HL-60/S4 treated with phorbol 12-myristate 13-acetate at 8.2 ng/mL for 4 days and 3 days (cell line): ENCODE data around the gene PYM1.
"Not testable (repeated sequence)": the region's sequence is repeated elsewhere in the genome, so short reads cannot be mapped to it uniquely, and the experiment has no call there.

Source experiments
- in situ Hi-C: fragments of 300-500 bp; cut with MboI; formaldehyde crosslinking; loops from 2 replicates; pipeline ENCODE4 v1.15.0; 2022; ENCODE audit warnings: low sequenced_read_pairs

PYM1 gene

DNA sequence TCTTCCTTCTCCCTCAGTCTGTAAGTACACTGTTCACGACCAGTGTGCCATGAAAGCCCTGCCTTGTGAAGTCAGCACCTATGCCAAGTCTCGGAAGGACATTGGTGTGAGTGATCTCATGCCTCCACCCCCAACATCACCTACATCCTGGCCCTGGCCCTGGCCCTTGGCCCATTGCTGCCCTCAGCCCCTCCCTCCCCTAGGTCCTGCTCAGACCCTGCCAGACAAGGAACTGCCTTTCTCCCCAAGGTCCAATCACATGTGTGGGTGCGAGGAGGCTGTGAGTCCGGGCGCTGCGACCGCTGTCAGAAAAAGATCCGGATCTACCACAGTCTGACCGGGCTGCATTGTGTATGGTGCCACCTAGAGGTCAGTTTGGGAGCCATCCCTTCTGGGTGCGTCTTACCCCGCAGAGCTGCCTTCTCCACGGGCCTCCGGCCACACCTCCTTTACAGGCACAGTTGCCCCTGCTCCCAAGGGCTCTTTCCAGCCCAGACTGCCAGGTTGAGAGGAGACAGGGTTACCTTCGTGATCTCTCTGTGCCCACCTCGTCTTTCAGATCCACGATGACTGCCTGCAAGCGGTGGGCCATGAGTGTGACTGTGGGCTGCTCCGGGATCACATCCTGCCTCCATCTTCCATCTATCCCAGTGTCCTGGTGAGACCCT, 12.5 kb upstream of the PYM1 start:
- in situ Hi-C loops, result loop anchor here (25.0 kb wide), 1 partner anchor 203 kb away; the partner anchor contains the start of genes CD63 and GDF11

DNA sequence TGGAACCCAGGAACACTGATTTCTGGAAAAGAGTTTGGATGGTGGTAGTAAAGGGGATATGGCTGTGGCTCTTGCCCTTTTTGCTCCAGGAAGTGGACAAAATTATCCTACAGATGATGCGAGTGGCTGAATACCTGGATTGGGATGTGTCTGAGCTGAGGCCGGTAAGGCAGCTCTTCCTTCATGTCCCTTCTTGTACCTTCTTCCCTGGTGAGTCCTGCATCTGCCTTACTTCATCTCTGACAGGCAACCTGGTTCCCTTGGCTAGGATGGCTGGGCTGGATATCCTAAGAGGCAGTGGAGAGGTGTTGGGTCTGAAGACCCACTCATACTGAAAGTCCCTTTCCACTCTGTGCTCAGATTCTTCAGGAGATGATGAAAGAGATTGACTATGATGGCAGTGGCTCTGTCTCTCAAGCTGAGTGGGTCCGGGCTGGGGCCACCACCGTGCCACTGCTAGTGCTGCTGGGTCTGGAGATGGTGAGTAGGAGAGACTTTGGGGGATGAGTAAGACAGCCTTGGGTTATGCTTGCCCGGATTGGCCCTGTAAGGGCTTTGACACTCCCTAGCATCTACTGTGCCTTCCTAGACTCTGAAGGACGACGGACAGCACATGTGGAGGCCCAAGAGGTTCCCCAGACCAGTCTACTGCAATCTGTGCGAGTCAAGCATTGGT, 11.3 kb upstream of the PYM1 start:
- in situ Hi-C loops, result loop anchor here (25.0 kb wide), 1 partner anchor 202 kb away; the partner anchor contains the start of genes CD63 and GDF11

DNA sequence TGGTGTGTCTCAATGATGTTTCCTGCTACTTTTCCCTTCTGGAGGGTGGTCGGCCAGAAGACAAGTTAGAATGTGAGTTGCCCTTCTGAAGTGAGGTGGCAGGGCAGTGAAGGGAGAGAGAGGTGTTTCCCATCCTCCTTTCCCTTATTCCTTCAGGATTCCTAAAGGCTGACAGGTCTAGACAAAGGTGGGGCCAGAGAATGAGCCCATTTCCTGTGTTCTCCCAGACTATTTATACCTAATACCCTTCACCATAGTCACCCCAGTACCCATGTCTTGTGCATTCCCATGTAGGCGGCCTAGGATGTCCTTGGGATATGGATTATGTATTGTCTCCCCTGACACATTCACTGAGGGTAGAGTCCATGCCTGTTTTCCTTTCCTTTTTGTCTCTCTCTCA, 10.3 kb upstream of the PYM1 start:
- in situ Hi-C loops, result loop anchor here (25.0 kb wide), 1 partner anchor 201 kb away; the partner anchor contains the start of genes CD63 and GDF11

DNA sequence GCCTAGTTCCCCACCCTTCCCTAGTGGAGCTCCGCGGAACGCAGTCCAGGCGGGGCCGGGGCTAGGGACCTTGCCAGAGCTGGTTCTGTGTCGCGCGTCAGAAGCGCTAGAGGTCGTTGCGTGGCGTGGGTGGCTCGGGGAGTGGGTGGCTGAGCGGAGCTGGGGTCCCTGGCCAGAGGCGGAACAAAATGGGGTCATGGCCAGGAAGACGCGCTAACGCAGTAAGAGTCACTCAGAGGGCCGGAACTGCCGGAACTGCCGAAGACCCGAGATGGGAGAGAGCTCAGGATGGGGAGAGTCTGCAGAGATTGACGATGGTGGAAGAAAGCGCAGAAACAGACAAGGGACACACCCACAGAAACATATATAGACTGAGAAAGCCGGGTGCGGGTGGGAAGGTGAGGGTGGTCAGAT, 8.1 kb upstream of the PYM1 start:
- in situ Hi-C loops, result loop anchor here (25.0 kb wide), 1 partner anchor 198 kb away; the partner anchor contains the start of genes CD63 and GDF11

DNA sequence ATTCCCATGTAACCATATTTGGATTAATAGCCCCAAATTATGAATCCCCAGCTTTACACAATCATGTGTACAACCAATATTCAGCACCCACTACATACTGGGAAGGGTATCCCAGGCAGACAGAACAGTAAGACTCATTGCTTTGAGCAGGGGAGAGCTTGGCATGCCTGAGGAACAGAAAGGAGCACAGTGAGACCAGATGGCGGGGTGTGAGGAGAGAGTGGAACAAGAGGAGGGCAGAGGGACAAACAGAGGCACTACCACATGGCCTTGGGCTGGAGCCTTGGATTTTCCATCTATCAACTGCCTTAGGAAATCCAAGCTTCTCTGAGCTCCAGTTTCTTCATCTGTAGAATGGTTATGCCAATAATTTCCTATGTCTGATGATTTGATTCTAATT, 7.1 kb upstream of the PYM1 start:
- in situ Hi-C loops, result loop anchor here (25.0 kb wide), 1 partner anchor 197 kb away; the partner anchor contains the start of genes CD63 and GDF11

DNA sequence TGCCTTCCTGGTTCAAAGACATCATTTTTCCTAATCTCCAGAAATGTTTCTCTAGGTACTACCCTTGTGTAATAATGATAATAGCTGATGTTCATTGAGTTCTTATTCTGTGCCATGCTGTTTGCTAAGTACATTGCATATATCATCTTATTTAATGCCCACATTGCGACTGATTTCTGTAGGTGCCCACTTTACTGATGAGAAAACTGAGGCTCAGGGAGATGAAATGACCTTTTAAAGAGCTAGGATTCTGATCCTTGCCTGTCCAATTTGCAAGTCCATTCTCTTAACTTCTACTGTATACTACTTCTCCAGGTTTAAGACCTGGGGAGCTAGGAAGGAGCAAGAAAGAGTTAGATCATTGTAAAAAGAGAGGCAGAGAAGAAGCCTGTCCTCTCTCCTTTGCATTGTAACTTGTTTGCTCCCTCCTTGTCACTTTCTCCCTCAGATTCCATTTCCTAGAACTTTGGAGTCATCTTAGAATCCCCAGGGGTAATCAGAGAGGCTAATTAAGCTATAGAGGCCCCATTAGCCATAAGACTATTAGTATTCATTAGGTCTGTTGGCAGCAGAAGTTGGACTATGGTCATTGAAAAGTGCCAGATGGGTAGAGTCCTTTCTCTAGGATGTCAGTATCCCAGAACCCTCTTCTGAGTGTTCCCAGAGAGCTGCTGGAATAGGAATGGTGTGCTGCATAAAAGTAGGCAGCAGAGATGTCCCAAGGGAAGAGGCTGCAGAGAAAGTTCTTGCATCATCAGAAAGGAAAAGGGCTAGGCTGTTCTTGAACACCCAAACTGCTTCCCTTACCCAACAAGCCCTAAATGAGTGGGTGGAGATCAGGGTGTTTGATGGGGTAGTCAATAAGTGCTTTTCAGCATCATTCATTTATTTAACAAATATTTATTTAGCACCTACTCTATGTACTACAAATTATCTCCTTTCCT, 6.4 kb upstream of the PYM1 start:
- in situ Hi-C loops, result loop anchor here (25.0 kb wide), 1 partner anchor 197 kb away; the partner anchor contains the start of genes CD63 and GDF11

DNA sequence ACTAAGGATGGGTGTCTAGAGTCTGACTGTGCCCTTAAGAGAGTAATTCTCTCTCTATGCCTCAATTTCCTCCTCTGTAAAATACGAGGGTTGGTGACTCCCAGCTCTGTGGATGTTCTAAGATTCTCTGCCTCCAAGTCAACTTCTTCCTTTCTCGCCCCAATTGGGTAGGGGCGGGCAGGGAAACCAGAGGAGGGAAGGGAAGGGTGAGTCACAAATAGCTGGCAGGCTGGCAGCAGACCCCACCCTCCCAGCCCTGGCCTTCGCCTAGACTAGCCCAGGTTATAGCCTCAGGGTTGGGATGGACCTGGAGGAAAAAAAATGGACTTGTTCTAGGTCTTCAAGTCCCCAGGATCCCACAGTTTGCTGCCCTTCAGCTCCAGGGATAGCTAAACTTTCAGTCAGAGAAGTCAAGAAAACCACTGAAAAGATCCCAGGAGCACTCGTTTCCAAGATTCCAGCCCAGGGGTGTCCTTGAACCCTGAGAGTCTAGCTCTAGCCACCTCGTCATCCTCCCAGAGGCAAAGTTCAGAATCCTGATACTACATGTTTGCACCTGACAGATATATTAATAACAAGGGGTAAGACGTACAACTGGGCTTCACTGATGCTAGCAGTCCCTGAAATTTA, 5.6 kb upstream of the PYM1 start:
- in situ Hi-C loops, result loop anchor here (25.0 kb wide), 1 partner anchor 196 kb away; the partner anchor contains the start of genes CD63 and GDF11

DNA sequence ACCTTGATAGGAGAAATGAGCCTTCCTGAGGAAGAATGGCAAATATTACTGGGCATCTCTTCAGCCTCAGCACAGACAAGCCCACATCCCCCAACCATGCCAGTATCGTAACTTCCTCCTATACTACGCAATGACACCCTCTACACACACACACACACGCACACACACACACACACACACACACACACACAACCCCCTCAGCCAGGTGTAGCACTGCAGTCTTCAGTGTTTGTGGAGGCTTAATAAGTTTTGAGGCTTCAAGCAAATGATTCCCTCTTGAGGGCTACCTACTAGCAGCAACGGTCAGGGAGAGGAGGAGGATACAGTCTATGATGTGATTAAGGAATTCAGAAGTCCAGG, 4.8 kb upstream of the PYM1 start:
- in situ Hi-C loops, result loop anchor here (25.0 kb wide), 1 partner anchor 195 kb away; the partner anchor contains the start of genes CD63 and GDF11

DNA sequence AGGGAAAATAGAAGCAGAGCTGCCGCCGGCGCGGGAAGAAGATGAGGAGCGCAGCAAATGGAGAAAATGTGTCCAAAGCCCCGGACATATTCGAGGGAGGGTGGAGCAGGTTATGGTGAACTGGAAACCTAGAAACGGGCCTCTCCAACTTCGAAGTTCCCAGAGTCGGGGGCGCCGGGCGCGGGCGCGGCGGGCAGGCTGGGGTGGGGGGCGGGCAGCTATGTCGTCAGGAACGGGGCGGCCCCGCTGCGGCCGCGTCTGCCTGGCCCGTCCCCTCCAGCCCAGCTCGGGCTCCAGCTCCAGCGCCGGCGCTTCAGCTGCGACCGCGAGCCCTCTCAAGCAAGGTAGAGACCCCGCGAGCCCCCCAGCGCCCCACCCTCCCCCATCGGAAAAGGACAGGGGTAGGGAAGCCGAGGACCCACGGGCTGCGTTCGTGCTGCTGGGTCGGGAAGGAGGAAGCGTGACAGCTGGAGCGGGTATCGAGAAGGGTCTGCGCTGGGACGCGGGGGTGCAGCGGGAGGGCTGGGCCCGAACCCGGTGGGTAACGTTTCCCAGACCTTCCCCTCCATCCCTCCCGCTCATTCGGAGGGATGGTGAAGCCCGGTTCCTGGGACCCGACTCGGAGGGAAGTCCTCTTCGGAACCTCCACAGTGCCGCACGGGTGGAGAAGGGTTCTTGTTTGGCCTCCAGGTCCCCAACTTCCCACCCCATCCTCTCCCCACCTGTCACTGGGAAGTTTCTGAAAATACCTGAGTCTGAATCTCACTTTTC, 4.3 kb upstream of the PYM1 start:
- in situ Hi-C loops, result loop anchor here (25.0 kb wide), 1 partner anchor 195 kb away; the partner anchor contains the start of genes CD63 and GDF11

DNA sequence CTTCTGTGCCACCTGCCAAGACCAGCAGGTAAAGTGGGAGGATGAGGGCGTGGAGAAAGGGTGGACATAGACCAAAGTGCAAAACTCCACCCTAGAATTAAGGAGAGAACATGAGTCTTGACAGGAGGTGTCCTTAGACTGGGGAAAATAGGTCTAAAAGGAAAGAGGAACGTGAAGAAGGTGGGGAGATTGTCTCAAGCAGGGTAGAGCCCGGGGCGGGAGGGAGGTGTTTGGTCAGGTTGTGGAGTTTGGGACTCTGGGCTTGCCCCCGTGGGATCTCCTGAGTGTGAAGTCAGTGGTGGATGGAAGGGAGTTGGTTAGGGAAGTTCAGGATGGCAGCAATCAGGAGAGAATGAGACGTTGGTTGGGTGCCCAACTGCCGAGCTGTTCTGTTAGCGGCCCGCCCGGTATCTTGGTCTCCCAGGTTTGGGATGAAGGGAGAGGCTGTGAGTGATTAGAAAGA, 3.7 kb upstream of the PYM1 start:
- in situ Hi-C loops, result loop anchor here (25.0 kb wide), 1 partner anchor 194 kb away; the partner anchor contains the start of genes CD63 and GDF11

DNA sequence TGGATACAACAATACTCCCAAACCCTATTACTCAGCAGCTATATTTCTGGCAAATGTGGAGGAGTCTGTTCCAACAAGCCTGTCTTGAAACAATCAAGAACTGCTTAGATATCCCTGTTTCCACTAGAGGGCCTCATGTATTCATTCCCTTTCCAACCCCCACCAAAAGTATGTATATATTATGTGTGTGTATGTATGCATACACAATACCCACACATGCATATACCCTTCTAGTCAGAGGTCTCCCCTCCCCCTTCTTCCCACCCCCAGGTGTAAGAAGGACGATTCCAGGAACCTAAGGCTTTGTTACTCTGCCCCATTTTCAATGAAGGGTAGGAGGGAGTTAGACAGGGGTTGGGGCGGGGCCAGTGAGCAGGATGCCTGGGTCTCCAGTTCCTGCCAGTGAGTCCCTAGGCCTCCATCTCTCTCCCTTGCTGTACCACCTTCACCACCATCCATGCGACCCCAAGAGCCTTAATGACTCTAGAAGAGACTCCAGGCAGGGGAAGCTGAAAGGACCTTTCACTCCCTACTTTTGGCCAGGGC, 3.1 kb upstream of the PYM1 start, which contains the start of gene DGKA:
DGKA (plus strand) TSS at position 392 of the 546 bp plus-strand sequence. CDS start 5,342 bp downstream, outside the sequence.
- in situ Hi-C loops, result loop anchor here (25.0 kb wide), 1 partner anchor 194 kb away; the partner anchor contains the start of genes CD63 and GDF11

DNA sequence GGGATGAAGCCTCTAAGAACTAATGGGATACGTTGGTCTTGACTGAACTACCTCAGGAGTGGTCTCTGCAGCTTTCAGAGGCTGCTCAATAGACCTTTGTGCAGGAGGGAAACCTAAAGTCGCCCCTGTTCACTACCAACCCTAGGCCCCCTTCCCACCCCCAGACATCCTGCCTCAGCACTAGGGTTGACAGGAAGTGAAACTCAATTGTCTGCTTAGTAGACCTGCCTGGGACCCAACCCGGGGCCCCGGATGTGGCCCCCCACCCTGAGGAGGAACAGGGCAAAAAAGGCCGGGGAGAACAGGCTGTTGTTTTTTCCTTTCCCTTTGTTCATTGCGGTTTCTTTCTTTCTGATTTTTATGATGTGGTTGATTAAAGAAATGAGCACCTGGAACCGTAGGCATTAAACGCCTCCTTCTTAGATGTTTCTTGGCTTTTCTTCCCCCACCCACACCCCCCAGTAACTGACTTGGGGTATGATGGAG, 1.7 kb upstream of the PYM1 start:
- in situ Hi-C loops, result loop anchor here (25.0 kb wide), 1 partner anchor 192 kb away; the partner anchor contains the start of genes CD63 and GDF11

DNA sequence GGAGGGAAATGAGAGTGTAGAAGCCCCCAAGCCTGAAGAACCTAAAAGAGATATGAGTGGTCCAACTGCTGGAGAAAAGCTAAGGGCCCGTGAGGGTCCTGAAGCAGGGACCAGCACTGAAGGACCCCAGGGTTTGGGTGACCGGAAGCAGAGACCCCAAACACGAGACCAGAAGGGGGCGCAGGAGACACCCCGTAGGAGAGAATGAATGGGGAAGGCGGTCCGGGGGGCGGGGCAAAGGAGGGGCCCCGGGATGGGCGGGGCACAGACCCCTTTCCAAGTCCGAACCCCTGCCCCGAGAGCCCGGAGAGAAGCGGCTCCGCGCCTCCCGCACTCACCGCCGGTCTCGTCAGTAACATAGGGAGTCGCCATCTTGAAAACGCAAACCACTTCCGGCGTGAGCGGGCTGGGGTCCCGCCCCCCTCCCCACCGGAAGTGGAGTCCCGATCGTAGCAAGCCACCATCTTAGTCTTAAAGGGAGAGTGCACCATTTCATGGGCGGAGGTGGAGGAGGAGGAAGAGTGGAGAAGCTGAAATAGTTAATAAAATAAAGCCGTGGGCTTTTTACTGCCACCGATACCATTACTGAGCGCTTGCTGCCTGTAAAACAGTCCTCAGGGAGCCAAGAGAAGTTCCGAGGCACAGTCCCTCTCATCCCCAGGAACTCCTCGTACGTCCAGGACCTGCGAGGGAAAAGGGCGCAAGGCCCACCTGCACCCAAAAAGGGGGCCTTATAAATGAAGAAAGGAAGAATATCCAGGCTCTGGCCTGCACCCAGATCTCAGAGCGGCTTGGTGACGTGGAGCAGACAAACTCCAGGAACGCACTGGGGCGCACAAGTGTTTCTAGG, 731 bp downstream of the PYM1 start:
- in situ Hi-C loops, result loop anchor here (25.0 kb wide), 1 partner anchor 190 kb away; the partner anchor contains the start of genes CD63 and GDF11

DNA sequence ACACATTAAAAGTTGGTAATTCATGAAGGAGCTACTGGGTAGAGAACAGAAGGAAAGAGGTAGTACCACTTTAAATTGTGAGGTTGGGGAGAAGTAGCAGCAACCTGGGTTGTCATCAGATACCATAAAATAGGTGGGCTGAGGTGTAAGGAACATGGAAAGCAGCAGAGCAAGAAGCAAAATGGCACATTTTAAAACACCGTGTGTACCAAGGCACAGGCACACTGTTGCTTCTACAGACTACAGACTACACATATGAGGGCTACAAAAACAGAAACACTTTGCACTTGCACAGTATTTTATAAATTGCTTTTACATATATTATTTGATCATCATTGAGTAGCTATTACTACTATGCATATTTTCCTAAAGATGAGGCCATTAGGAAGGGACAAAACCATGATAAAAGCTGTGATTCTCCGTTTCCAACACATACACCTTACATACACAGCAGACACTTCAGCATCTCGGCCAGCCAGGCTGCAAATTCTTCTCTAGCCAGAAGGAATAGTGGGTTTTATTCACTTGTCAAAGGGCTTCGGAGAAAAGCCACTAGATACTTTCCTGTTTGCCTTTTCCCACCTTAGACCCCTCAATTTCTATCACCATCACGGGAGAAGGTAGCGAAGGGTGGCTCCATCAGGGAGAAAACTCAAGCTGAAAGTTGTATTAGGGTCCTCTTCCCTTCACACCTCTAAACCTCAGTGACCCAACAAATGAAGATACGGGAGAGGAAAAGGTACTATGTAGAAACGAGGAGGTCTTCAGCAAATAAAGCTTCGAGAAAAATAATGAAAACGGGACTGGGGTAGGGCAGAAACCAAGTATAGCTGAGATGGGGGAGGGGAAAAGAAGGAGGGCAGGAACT, 1.6 kb downstream of the PYM1 start:
- in situ Hi-C loops, result loop anchor here (25.0 kb wide), 1 partner anchor 189 kb away; the partner anchor contains the start of genes CD63 and GDF11

DNA sequence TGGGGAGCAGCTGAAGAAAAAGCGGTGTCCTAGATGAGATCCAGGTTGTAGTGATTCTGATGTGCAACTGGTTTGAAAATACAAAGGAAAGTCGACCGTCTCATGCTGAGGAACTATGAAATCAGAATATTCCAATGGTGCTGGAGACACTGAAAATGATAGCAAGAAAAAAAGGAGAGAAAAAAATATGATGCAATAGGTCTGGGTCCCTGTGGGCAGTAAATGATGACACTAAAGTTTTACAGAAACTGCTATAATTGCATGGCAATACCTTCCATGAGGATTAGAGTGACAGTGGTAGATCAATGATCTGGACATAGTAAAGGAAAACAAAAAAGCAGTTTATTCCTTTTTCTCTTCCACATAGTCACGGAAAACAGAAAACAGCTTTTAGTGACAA, 2.3 kb downstream of the PYM1 start:
- in situ Hi-C loops, result loop anchor here (25.0 kb wide), 1 partner anchor 188 kb away; the partner anchor contains the start of genes CD63 and GDF11

DNA sequence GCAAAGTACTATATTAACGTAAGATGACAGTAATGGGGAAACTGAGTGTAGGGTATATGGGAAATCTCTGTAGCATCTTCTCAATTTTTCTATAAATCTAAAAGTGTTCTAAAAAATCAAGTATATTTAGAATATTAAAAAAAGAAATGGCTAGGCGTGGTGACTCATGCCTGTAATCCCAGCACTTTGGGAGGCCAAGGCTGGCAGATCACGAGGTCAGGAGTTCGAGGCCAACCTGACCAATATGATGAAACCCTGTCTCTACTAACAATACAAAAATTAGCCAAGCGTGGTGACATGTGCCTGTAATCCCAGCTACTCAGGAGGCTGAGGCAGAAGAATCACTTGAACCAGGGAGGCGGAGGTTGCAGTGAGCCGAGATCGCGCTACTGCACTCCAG, 4.0 kb downstream of the PYM1 start:
- in situ Hi-C loops, result not testable (repeated sequence)
